Loucy (cell line): Measurements from ENCODE around the gene LUZP2.

Source experiments
- H2AFZ ChIP-seq: fragments of 200-600 bp; sonication (generic); 2 replicates; pipeline ENCODE4 v1.6.0; 2016; ENCODE audit warnings: antibody characterized with exemption, mild to moderate bottlenecking, low read length, moderate library complexity
- H3F3A ChIP-seq: fragments of 200-600 bp; 2 replicates; pipeline ENCODE4 v1.6.0; 2016; ENCODE audit warnings: antibody characterized with exemption, low read depth, mild to moderate bottlenecking
- H3K27me3 ChIP-seq: fragments of 200-600 bp; sonication (generic); 2 replicates; pipeline ENCODE4 v1.6.1; 2014; ENCODE audit warnings: low read length, mild to moderate bottlenecking; ENCODE audit not compliant: insufficient read depth, poor library complexity, severe bottlenecking
- H3K36me3 ChIP-seq: fragments of 200-600 bp; sonication (generic); 2 replicates; pipeline ENCODE4 v1.6.1; 2016; ENCODE audit warnings: low read length; ENCODE audit not compliant: insufficient read depth
- H3K4me1 ChIP-seq: fragments of 200-600 bp; sonication (generic); 2 replicates; pipeline ENCODE4 v1.5.1; 2014; ENCODE audit warnings: low read length, mild to moderate bottlenecking; ENCODE audit not compliant: insufficient read depth, poor library complexity, severe bottlenecking
- H3K4me2 ChIP-seq: fragments of 200-600 bp; sonication (generic); 2 replicates; pipeline ENCODE4 v1.6.0; 2014; ENCODE audit warnings: antibody characterized with exemption, low read length, low read depth, mild to moderate bottlenecking; ENCODE audit not compliant: poor library complexity, severe bottlenecking
- H3K4me3 ChIP-seq: fragments of 200-600 bp; sonication (generic); 2 replicates; pipeline ENCODE4 v1.5.1; 2014; ENCODE audit warnings: low read length, mild to moderate bottlenecking, mixed read lengths; ENCODE audit not compliant: poor library complexity, severe bottlenecking
- H3K79me2 ChIP-seq: fragments of 200-600 bp; sonication (generic); 2 replicates; pipeline ENCODE4 v1.6.1; 2014; ENCODE audit warnings: low read length; ENCODE audit not compliant: insufficient read depth
- H3K9ac ChIP-seq: fragments of 200-600 bp; sonication (generic); 2 replicates; pipeline ENCODE4 v1.6.0; 2014; ENCODE audit warnings: mild to moderate bottlenecking, low read depth, low read length, moderate library complexity; ENCODE audit not compliant: poor library complexity, severe bottlenecking
- H3K9me2 ChIP-seq: fragments of 200-600 bp; sonication (generic); replicated peaks from 2 replicates; pipeline ENCODE4 v1.6.1; 2016; ENCODE audit warnings: low read depth, low read length, mixed read lengths
- H3K9me3 ChIP-seq: fragments of 200-600 bp; sonication (generic); 2 replicates; pipeline ENCODE4 v1.6.1; 2014; ENCODE audit warnings: mild to moderate bottlenecking, antibody characterized with exemption, low read length, low read depth; ENCODE audit not compliant: insufficient read depth
- H4K20me1 ChIP-seq: fragments of 200-600 bp; sonication (generic); 2 replicates; pipeline ENCODE4 v1.6.0; 2014; ENCODE audit warnings: antibody characterized with exemption, low read length, mild to moderate bottlenecking; ENCODE audit not compliant: insufficient read depth, poor library complexity, severe bottlenecking
- EZH2phosphoT487 ChIP-seq: fragments of 200-600 bp; IDR thresholded peaks from 2 replicates; pipeline ENCODE4 v1.6.1; 2018; ENCODE audit warnings: antibody characterized with exemption, mild to moderate bottlenecking, moderate library complexity, borderline replicate concordance
- TF ChIP-seq, protein P1 (sequence below): fragments of 200-600 bp; sonication (generic); conservative IDR thresholded peaks from 2 replicates; pipeline ENCODE4 v1.5.1; 2014; ENCODE audit warnings: mild to moderate bottlenecking, antibody characterized with exemption, low read length

LUZP2 gene

DNA sequence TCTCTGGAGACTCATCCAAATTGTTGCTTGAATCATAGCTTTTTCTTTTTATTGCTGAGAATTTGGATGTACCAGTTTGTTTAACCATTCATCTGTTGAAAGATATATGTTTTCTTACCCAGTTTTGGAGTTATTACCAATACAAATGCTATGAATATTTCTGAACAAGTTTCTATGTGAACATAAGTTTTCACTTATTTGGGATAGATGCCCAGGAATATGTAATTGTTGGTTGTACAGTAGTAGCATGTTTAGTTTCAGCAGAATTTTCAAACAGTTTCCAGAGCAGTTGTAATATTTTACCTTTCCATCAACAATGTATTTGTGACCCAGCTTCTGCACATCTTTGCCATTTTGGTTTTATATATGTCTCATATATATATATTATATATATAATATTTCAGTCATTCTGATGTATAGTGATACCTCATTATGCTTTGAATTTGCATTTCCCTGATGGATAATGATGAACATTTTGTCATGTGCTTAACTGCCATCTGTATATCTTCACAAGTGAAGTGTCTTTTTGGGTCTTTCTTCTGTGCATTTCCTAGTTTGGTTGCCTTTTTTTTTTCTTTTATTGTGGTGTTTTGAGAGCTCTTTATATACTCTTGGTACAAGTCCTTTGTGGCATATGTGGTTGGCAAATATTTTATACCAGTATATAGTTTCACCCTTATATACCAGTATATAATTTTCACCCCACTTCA, 118.8 kb downstream of the LUZP2 start:
- no peak overlapping the region for H3K4me2 ChIP-seq
- H3F3A ChIP-seq, result no peaks in the 10 kb centered on the region
- H3K36me3 ChIP-seq, result no peaks in the 10 kb centered on the region
- no peaks in the 10 kb centered on the region for H3K9me2 ChIP-seq
- no peaks in the 10 kb centered on the region for H4K20me1 ChIP-seq
- no peak overlapping the region for H3K4me3 ChIP-seq
- TF ChIP-seq, protein P1, sequence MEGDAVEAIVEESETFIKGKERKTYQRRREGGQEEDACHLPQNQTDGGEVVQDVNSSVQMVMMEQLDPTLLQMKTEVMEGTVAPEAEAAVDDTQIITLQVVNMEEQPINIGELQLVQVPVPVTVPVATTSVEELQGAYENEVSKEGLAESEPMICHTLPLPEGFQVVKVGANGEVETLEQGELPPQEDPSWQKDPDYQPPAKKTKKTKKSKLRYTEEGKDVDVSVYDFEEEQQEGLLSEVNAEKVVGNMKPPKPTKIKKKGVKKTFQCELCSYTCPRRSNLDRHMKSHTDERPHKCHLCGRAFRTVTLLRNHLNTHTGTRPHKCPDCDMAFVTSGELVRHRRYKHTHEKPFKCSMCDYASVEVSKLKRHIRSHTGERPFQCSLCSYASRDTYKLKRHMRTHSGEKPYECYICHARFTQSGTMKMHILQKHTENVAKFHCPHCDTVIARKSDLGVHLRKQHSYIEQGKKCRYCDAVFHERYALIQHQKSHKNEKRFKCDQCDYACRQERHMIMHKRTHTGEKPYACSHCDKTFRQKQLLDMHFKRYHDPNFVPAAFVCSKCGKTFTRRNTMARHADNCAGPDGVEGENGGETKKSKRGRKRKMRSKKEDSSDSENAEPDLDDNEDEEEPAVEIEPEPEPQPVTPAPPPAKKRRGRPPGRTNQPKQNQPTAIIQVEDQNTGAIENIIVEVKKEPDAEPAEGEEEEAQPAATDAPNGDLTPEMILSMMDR, result no peak
- TF ChIP-seq EZH2phosphoT487, result no peak
- H3K79me2 ChIP-seq, result no peaks in the 10 kb centered on the region
- H3K9me3 ChIP-seq, result no peaks in the 10 kb centered on the region
- H2AFZ ChIP-seq, result no peak overlapping the region
- no peak overlapping the region for H3K9ac ChIP-seq
- H3K27me3 ChIP-seq, result no peaks in the 10 kb centered on the region
- H3K4me1 ChIP-seq, result no peaks in the 10 kb centered on the region

DNA sequence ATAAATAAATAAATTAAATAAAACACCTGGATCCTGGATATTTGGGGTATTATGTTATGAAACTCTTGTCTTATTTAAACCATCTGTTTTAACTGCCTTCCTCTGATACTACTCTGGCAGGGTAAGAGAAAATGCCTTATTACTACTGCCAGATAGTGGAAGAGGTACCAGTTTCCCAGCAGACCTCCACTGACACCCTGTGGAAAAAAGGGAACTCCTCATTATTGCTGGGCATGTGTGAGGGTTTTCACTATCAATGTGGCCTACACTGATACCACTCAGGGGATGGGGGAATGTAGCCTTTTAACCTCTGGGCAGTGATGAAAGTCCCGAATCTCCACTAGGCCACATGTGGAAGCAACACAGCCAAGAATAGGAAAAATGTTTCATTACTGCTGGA, 121.0 kb downstream of the LUZP2 start:
- Histone ChIP-seq H2AFZ (no peak overlapping the region), H3K9me2 (no peaks in the 10 kb centered on the region), H3K27me3 (no peaks in the 10 kb centered on the region), H4K20me1 (no peaks in the 10 kb centered on the region), H3K36me3 (no peaks in the 10 kb centered on the region), H3K9ac (no peak overlapping the region), H3K4me3 (no peak overlapping the region), H3K4me1 (no peaks in the 10 kb centered on the region), H3F3A (no peaks in the 10 kb centered on the region), H3K4me2 (no peak overlapping the region), H3K79me2 (no peaks in the 10 kb centered on the region), H3K9me3 (no peaks in the 10 kb centered on the region)
- TF ChIP-seq, protein P1, result no peak
- TF ChIP-seq EZH2phosphoT487, result no peak

DNA sequence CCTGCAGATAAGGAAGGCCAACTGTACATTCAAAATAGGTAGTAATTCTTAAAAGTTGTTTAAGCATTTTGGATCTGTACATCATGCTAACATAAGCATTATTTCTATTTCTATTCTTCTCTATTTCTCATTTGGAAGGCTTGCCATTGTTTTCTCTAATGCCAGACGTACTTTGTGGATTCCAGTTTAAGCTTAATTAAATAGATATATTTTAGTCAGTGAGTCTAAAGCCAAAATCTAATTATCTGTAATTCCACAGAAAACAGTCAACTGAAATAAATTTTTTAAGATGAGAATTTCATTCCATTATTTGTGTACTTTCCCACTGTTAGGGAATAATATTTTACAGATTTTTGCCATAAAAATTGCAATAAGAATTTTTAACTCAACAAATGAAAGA, 123.0 kb downstream of the LUZP2 start:
- Histone ChIP-seq H3K27me3 (no peaks in the 10 kb centered on the region), H3K9ac (no peak overlapping the region), H2AFZ (no peak overlapping the region), H3K36me3 (no peaks in the 10 kb centered on the region), H3K79me2 (no peaks in the 10 kb centered on the region), H3K4me2 (no peak overlapping the region), H3F3A (no peaks in the 10 kb centered on the region), H3K4me1 (no peaks in the 10 kb centered on the region), H3K4me3 (no peak overlapping the region), H3K9me3 (no peaks in the 10 kb centered on the region), H4K20me1 (no peaks in the 10 kb centered on the region), H3K9me2 (no peaks in the 10 kb centered on the region)
- no peak for TF ChIP-seq EZH2phosphoT487
- TF ChIP-seq, protein P1, result no peak
